SK-N-SH (cell line): ENCODE data around the gene POLDIP3. TPM values are rescaled to one million over a fixed set of nuclear protein-coding genes. Genes with fewer than 3 reads are reported as not detected.

ENCODE experiments used
- CTCF ChIA-PET: fragments of 300-600, 350-600 bp; formaldehyde crosslinking; extraction: SDS; loops from one replicate; lab custom pipeline; 2021; lab: Yijun Ruan, JAX
- POLR2A ChIA-PET: fragments of 350-600 bp; sonication (Branson Sonifier 250); formaldehyde crosslinking; extraction: SDS; loops from one replicate; lab custom pipeline; 2020; ENCODE audit warnings: antibody characterized with exemption, inconsistent platforms; lab: Yijun Ruan, JAX
- DNase-seq: peaks from one replicate; pipeline ENCODE4 v3.0.0; 2012
- H2AFZ ChIP-seq: fragments of 200-600 bp; sonication (generic); 2 replicates; pipeline ENCODE4 v1.8.1; 2016; ENCODE audit warnings: antibody characterized with exemption, mild to moderate bottlenecking, low read depth
- H3F3A ChIP-seq: fragments of 200-600 bp; sonication (generic); replicated peaks from 2 replicates; pipeline ENCODE3; 2016; ENCODE audit warnings: antibody characterized with exemption, mild to moderate bottlenecking; ENCODE audit not compliant: insufficient read depth
- H3K27ac ChIP-seq, 2 experiments: fragments of 200-500 bp in 1 of 2; fragments of 200-600 bp in 1 of 2; sonication (Bioruptor generic) in 1 of 2; sonication (generic), shearing (Covaris generic) in 1 of 2; 2 replicates each; pipeline versions ENCODE4 v1.5.1 to v1.6.1; 2014 to 2016; ENCODE audit warnings: low read depth in 2 of 2, inconsistent platforms in 1 of 2, low read length in 1 of 2, mild to moderate bottlenecking in 1 of 2, mixed read lengths in 1 of 2
- H3K27me3 ChIP-seq: fragments of 200-600 bp; sonication (generic), shearing (Covaris generic); 2 replicates; pipeline ENCODE4 v1.6.1; 2016; ENCODE audit warnings: mixed run types; ENCODE audit not compliant: insufficient read depth
- H3K36me3 ChIP-seq, 2 experiments: fragments of 200-500 bp in 1 of 2; fragments of 200-600 bp in 1 of 2; sonication (Bioruptor generic) in 1 of 2; sonication (generic) in 1 of 2; replicated peaks in 1 of 2; 2 replicates each; pipeline versions ENCODE3 to v1.5.1; 2014 to 2016; ENCODE audit warnings: low read length in 1 of 2, mild to moderate bottlenecking in 1 of 2; ENCODE audit not compliant: insufficient read depth in 2 of 2, control insufficient read depth in 1 of 2
- H3K4me1 ChIP-seq, 2 experiments: fragments of 200-500 bp in 1 of 2; fragments of 200-600 bp in 1 of 2; sonication (Bioruptor generic) in 1 of 2; sonication (generic), shearing (Covaris generic) in 1 of 2; 2 replicates each; pipeline versions ENCODE4 v1.5.1 to v1.6.1; 2014 to 2016; ENCODE audit warnings: low read depth in 1 of 2, low read length in 1 of 2, mixed run types in 1 of 2; ENCODE audit not compliant: insufficient read depth in 2 of 2, control insufficient read depth in 1 of 2
- H3K4me2 ChIP-seq: fragments of 200-600 bp; sonication (generic), shearing (Covaris generic); 2 replicates; pipeline ENCODE4 v1.6.1; 2017; ENCODE audit warnings: mixed run types
- H3K4me3 ChIP-seq, 2 experiments: fragments of 200-500 bp in 1 of 2; fragments of 200-600 bp in 1 of 2; sonication (Bioruptor generic) in 1 of 2; sonication (generic), shearing (Covaris generic) in 1 of 2; 2 replicates each; pipeline versions ENCODE4 v1.5.1 to v1.8.1; 2014 to 2016; ENCODE audit warnings: low read depth in 2 of 2, inconsistent platforms in 1 of 2, low read length in 1 of 2, mild to moderate bottlenecking in 1 of 2, mixed read lengths in 1 of 2, moderate library complexity in 1 of 2
- H3K79me2 ChIP-seq: fragments of 200-600 bp; sonication (generic); 2 replicates; pipeline ENCODE4 v1.8.1; 2017; ENCODE audit warnings: mild to moderate bottlenecking; ENCODE audit not compliant: insufficient read depth
- H3K9ac ChIP-seq: fragments of 200-600 bp; sonication (generic); 2 replicates; pipeline ENCODE4 v1.6.1; 2017; ENCODE audit warnings: mixed run types
- H3K9me2 ChIP-seq: fragments of 200-600 bp; sonication (generic); 2 replicates; pipeline ENCODE4 v1.6.1; 2017; ENCODE audit warnings: mixed run types
- H3K9me3 ChIP-seq: fragments of 200-600 bp; sonication (generic); 2 replicates; pipeline ENCODE4 v1.6.1; 2017; ENCODE audit warnings: mixed run types, mild to moderate bottlenecking, moderate library complexity
- H4K20me1 ChIP-seq: fragments of 200-600 bp; sonication (generic); 2 replicates; pipeline ENCODE4 v1.6.1; 2017; ENCODE audit warnings: mild to moderate bottlenecking, mixed run types; ENCODE audit not compliant: insufficient read depth
- EP300 ChIP-seq, 2 experiments: IDR thresholded peaks; 2 replicates each; pipeline versions ENCODE4 v1.4.0 to v1.6.1; 2012; ENCODE audit warnings: borderline replicate concordance in 1 of 2, low read depth in 1 of 2, low read length in 1 of 2
- FOXM1 ChIP-seq: IDR thresholded peaks from 2 replicates; pipeline ENCODE4 v1.4.0; 2012; ENCODE audit warnings: low read depth, mild to moderate bottlenecking
- MXI1 ChIP-seq: IDR thresholded peaks from 2 replicates; pipeline ENCODE4 v1.6.1; 2012; ENCODE audit warnings: mild to moderate bottlenecking, low read depth, low read length, improper control_type of control experiment
- RAD21 ChIP-seq: IDR thresholded peaks from 2 replicates; pipeline ENCODE4 v1.6.1; 2012; ENCODE audit warnings: mild to moderate bottlenecking, low read length
- RCOR1 ChIP-seq: fragments of 150-350 bp; IDR thresholded peaks from 2 replicates; pipeline ENCODE4 v1.6.1; 2017; ENCODE audit warnings: antibody characterized with exemption, low read length
- RXRA ChIP-seq: IDR thresholded peaks from 2 replicates; pipeline ENCODE4 v1.4.0; 2012; ENCODE audit warnings: low read depth, mild to moderate bottlenecking, borderline replicate concordance
- TEAD4 ChIP-seq: IDR thresholded peaks from 2 replicates; pipeline ENCODE4 v1.4.0; 2012; ENCODE audit warnings: mild to moderate bottlenecking, borderline replicate concordance; ENCODE audit not compliant: insufficient read depth
- WGBS: methylation state at CpG from one replicate; pipeline ENCODE4 v1.1.6; 2017; ENCODE audit warnings: low lambda C conversion rate; 5-methylcytosine and 5-hydroxymethylcytosine counted together
- polyA plus RNA-seq, 3 experiments: library from polyadenylated mRNA; depleted of rRNA; stranded (reverse); fragments of >200 nt; gene quantifications; 2 replicates each; pipeline ENCODE4 v1.2.3, GENCODE V29; 2012
- TF ChIP-seq, protein P1 (sequence below): IDR thresholded peaks from 2 replicates; pipeline ENCODE4 v1.4.0; 2012; ENCODE audit warnings: low read depth, borderline replicate concordance
- TF ChIP-seq, protein P2 (sequence below): IDR thresholded peaks from 2 replicates; pipeline ENCODE4 v1.4.0; 2012; ENCODE audit warnings: low read depth

Gene POLDIP3
- polyA plus RNA-seq, 1 of the 3 experiments (the other 2 are of a cell fraction) = 18.8 TPM

DNA sequence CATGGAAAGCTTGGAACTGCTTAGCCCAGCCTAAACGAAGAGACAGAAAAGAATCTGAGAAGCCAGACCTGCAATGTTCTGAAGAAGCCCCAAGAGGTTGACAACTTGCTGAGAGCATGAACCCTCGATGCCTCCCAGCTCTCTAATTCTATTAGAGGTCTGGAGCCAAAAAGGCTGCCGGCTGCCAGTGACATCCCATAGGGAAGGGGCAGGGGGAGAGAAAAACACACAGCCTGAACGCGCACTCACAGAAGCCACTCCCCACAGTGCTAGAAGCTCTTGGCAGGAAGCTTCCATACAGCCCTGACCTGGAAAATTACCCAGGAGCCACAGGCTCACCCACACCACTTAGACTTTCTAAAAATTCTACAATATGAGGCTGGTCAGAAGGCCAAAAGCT is 18.3 kb downstream of the POLDIP3 start:
- ChIA-PET CTCF (no interaction called here), POLR2A (interaction anchor here (1.4 kb wide), 1 partner anchor 28 kb away, joined by 5 read pairs; no protein-coding TSS in a partner anchor)
- Histone ChIP-seq H3K9me3 (no peaks in the 10 kb centered on the region), H3K4me2 (no peak overlapping the region), H3K4me1 (peaks cover 0 to 14% of the 10 kb centered on the region in 2 experiments; a peak in 1 of 4 replicates), H3F3A (no peaks in the 10 kb centered on the region), H3K36me3 (peaks cover 21 to 36% of the 10 kb centered on the region in 2 experiments), H3K9me2 (no peaks in the 10 kb centered on the region), H2AFZ (no peak overlapping the region), H3K4me3 (no peak overlapping the region), H3K27ac (no peak overlapping the region), H4K20me1 (no peaks in the 10 kb centered on the region), H3K9ac (no peak overlapping the region), H3K27me3 (no peaks in the 10 kb centered on the region), H3K79me2 (0 out of 2 replicates have a peak, but pooled peaks cover 12% of the 10 kb centered on the region)
- no peak for DNase-seq
- 24% methylated on average over 2 of the region's 5 CpGs for WGBS
- no peak for TF ChIP-seq RCOR1
- no peak for TF ChIP-seq EP300 (IDR thresholded peaks at IDR 0.05; ENCODE audit: borderline replicate concordance in 1 of 2, low read depth in 1 of 2, low read length in 1 of 2)

DNA sequence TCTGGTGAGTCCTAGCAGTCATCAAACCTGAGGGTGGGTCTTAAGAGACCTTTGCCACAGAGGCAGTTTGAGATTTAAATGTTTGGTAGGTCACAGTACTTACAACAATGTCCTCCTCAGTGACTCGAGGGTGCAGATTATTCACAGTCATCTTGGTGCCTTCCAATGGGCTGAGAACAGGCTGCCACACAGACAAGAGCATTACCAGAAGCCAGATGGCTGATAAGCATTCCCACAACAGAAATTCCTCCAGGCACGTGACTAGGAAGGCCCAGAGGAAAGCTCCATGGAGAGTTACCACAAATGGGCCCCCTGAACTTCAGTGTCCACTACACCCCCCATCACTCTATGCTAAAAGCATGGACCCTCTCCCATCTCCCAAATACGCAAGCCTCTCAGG is 19.2 kb downstream of the POLDIP3 start:
- H2AFZ ChIP-seq = no peak overlapping the region
- ChIA-PET POLR2A (interaction anchor here (1.4 kb wide), 1 partner anchor 27 kb away, joined by 5 read pairs; no protein-coding TSS in a partner anchor), CTCF (no interaction called here)

DNA sequence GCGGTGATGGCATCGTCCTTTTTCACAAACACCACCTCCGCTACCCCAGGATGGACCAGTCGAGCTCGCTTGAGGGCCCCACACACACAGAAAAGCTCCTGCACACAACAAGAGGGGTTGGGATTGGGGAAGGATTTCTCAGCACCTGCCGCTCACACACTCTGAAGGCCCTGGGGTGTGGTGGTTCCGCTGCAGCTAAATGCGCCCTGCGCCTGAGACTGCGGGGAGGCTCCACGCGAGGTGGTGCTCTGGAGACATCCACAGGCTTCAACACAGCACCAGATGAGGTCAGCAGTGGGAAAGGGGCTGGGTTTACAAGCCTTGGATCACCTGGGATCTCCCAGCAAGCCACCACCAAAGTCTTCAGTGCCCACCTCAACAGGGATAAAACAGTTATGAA is 22.7 kb downstream of the POLDIP3 start:
- ChIA-PET CTCF (no interaction called here), POLR2A (no interaction called here)
- H3K4me2 ChIP-seq = no peak overlapping the region
- H4K20me1 ChIP-seq = no peaks in the 10 kb centered on the region
- 94% methylated on average over 3 of the region's 12 CpGs for WGBS
- H3K27ac ChIP-seq = no peak overlapping the region
- no peaks in the 10 kb centered on the region for H3K9me2 ChIP-seq
- no peaks in the 10 kb centered on the region for H3K27me3 ChIP-seq
- H3K9me3 ChIP-seq = no peaks in the 10 kb centered on the region
- H3K79me2 ChIP-seq = no peaks in the 10 kb centered on the region
- H3K36me3 ChIP-seq = peaks cover 17 to 38% of the 10 kb centered on the region in 2 experiments
- H2AFZ ChIP-seq = no peak overlapping the region
- H3K9ac ChIP-seq = no peak overlapping the region
- H3K4me3 ChIP-seq = no peak overlapping the region
- no peaks in the 10 kb centered on the region for H3F3A ChIP-seq
- TF ChIP-seq RXRA (no peak), TEAD4 (no peak), RAD21 (no peak), FOXM1 (no peak)
- TF ChIP-seq, protein P1, sequence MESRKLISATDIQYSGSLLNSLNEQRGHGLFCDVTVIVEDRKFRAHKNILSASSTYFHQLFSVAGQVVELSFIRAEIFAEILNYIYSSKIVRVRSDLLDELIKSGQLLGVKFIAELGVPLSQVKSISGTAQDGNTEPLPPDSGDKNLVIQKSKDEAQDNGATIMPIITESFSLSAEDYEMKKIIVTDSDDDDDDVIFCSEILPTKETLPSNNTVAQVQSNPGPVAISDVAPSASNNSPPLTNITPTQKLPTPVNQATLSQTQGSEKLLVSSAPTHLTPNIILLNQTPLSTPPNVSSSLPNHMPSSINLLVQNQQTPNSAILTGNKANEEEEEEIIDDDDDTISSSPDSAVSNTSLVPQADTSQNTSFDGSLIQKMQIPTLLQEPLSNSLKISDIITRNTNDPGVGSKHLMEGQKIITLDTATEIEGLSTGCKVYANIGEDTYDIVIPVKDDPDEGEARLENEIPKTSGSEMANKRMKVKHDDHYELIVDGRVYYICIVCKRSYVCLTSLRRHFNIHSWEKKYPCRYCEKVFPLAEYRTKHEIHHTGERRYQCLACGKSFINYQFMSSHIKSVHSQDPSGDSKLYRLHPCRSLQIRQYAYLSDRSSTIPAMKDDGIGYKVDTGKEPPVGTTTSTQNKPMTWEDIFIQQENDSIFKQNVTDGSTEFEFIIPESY = no peak
- TF ChIP-seq, protein P2, sequence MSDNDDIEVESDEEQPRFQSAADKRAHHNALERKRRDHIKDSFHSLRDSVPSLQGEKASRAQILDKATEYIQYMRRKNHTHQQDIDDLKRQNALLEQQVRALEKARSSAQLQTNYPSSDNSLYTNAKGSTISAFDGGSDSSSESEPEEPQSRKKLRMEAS = no peak
- no peak for DNase-seq
- peaks cover 0 to 11% of the 10 kb centered on the region in 2 experiments; a peak in 1 of 4 replicates for H3K4me1 ChIP-seq

More for the DNA sequence above, 19.2 kb downstream of the POLDIP3 start:
- no peaks in the 10 kb centered on the region for H3F3A ChIP-seq
- no peaks in the 10 kb centered on the region for H4K20me1 ChIP-seq
- no peak overlapping the region for H3K27ac ChIP-seq
- no peak overlapping the region for H3K4me2 ChIP-seq
- H3K27me3 ChIP-seq = no peaks in the 10 kb centered on the region
- no peak overlapping the region for H3K9ac ChIP-seq
- WGBS = no CpG with 5 or more reads among the region's 3 CpGs
- no peak for DNase-seq
- H3K4me3 ChIP-seq = no peak overlapping the region
- peaks cover 0 to 14% of the 10 kb centered on the region in 2 experiments; a peak in 1 of 4 replicates for H3K4me1 ChIP-seq
- no peaks in the 10 kb centered on the region for H3K9me3 ChIP-seq
- no peaks in the 10 kb centered on the region for H3K9me2 ChIP-seq
- 0 out of 2 replicates have a peak, but pooled peaks cover 4% of the 10 kb centered on the region for H3K79me2 ChIP-seq
- H3K36me3 ChIP-seq = peaks cover 19 to 41% of the 10 kb centered on the region in 2 experiments
- TF ChIP-seq MXI1 = peak; percentile 44; the same call in 1 of the 2 replicates
- no peak for TF ChIP-seq TEAD4
